Gastrocnemius medialis (tissue), 4 donors: ENCODE results near the gene ZNF292.

Experiments
- CTCF ChIP-seq, 5 experiments: fragments of 450-650 bp in 3 of 5; fragments of 200-600 bp in 2 of 5; sonication (generic) in 2 of 5; IDR thresholded peaks in 4 of 5; conservative IDR thresholded peaks in 1 of 5; 1 replicate in 4 of 5; 2 replicates in 1 of 5; pipeline ENCODE4 v1.5.1; 2016 to 2019; ENCODE audit warnings: antibody characterized with exemption in 5 of 5, mild to moderate bottlenecking in 3 of 5, moderate library complexity in 3 of 5
- POLR2A ChIP-seq, 2 donors: fragments of 450-650 bp; IDR thresholded peaks; one replicate each; pipeline ENCODE4 v1.6.1; 2017; ENCODE audit warnings: antibody characterized with exemption in 2 of 2, mild to moderate bottlenecking in 2 of 2, moderate library complexity in 2 of 2

GRCh38 chr6:87220997-87221396, 65.6 kb downstream of the ZNF292 start:
- no peak for TF ChIP-seq POLR2A (IDR thresholded peaks at IDR 0.05)
- no peak for TF ChIP-seq CTCF (IDR thresholded peaks at IDR 0.05 in 4 of 5, conservative IDR thresholded peaks at IDR 0.05 in 1 of 5)
